GM21360 (cell line): Measurements from ENCODE around the gene DEFB124.
A peak's percentile ranks its signal among the peaks of the same experiment; 100 is the strongest.
"Not testable (repeated sequence)": the region's sequence is repeated elsewhere in the genome, so short reads cannot be mapped to it uniquely, and the experiment has no call there.

Experiments
- ATAC-seq: cut with Tn5 transposase; IDR thresholded peaks from one replicate; pipeline ENCODE4 v1.9.1; 2021; ENCODE audit warnings: mild to moderate bottlenecking, moderate library complexity; ENCODE audit not compliant: unreplicated experiment

The DEFB124 gene

DNA sequence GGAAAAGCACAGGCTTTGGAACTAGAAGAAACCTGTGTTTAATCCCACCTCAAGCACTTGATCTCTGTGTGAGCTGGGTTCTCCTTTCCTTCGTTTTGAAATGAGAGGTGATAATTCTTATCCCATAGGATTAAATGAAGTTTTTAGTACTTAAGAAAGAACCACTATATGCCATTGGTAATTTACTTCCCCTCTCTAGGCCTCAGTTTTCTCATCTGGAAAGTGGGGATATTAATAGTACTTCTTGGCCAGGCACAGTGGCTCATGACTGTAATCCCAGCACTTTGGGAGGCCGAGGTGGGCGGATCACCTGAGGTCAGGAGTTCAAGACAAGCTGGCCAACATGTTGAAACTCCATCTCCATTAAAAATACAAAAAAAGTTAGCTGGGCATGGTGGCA is 14.2 kb upstream of the DEFB124 start:
- no peak for ATAC-seq

DNA sequence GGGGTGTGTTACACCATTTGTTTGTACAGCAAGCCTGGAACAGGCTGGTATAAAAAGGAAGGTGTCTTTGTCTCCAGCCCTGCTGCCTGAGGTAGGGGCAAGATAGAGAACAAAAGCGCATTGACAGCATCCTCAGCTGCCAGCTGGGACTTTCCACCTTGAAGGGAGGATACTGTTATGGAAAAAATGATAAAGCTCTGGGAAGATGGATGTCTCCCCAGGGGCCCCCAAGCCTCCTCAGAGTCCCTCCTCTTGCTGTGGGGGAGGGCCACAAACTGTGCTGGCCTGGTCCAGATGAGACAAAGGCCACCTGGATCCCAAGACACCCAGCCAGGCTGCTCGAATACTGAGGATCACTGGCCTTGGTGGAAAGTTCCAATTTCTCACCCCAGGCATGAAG is 13.2 kb upstream of the DEFB124 start:
- ATAC-seq = no peak

GRCh38 chr20:31485450-31486339 is 10.8 kb upstream of the DEFB124 start:
- no peak for ATAC-seq

GRCh38 chr20:31484001-31484400 is 9.1 kb upstream of the DEFB124 start:
- ATAC-seq = no peak

- no peak for ATAC-seq
Observed at GRCh38 chr20:31476643-31477215, 1.8 kb upstream of the DEFB124 start.

DNA sequence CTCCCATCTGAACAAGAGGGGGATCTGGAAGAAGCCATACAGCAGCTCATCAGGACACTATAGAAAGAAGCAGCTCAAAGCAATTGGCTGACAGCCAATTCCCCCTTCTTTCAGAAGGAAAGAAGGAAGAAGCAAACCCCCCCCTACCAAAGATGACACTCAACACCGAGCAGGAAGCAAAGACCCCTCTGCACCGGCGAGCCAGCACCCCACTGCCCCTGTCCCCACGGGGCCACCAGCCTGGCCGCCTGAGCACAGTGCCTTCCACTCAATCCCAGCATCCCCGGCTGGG is 1.3 kb upstream of the DEFB124 start:
- no peak for ATAC-seq

DNA sequence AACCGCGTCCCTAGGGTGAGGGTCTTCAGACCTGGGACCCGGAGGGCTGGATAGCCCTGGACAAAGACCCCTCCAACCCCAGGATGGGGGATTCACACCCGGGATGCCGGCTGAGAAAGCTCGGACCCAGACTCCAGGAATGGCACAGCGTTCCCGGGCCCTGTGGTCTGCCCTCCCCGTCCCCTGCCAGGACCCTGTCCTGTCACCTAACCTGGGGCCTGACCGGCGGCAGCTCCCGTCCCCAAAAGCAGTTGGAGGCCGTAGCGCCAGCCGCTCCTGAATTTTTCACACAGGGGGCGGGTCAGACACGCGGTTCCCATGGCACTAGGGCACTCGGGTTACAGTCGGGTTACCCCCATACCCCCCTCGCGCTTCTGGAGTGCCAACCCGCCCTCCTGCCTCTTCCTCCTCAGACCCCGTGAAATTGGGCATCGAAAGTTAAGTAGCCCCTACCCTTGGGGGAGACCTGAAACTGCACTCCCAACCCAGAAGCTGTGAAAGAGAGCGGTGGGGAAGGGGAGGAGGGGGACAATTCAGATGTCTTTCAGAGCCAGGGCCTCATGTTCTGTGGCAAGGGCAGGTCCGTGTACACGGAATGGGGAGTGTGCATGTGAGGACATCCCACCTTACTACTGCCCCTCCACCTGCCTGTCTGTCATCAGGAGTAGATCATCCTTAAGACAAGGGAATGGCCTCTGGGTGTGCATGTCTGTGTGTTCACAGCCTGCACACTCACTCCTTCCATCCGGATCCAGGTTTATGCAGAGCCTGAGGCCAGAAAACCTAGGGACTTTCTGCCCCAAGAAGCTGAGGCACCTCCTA is 756 bp upstream of the DEFB124 start:
- ATAC-seq = no peak

DNA sequence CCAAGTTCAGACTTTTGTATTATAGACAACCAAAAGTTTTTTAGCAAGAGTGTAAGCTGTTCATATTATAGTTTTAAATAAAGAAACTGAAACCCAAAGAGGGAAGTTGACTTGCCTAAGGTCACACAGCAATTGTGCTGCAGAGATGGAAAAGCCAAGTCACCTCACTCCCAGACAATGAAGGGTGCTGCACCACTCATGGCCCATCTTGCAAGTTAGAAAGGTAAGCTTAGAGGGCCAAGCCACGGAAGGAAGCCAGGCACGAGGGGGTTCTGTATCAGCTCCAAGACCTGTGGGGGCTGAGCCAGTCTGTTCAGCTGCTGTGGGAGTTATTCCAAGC is 860 bp downstream of the DEFB124 start:
- ATAC-seq = peak; percentile 68

- ATAC-seq = no peak
Observed at GRCh38 chr20:31473331-31474096, 1.4 kb downstream of the DEFB124 start.

DNA sequence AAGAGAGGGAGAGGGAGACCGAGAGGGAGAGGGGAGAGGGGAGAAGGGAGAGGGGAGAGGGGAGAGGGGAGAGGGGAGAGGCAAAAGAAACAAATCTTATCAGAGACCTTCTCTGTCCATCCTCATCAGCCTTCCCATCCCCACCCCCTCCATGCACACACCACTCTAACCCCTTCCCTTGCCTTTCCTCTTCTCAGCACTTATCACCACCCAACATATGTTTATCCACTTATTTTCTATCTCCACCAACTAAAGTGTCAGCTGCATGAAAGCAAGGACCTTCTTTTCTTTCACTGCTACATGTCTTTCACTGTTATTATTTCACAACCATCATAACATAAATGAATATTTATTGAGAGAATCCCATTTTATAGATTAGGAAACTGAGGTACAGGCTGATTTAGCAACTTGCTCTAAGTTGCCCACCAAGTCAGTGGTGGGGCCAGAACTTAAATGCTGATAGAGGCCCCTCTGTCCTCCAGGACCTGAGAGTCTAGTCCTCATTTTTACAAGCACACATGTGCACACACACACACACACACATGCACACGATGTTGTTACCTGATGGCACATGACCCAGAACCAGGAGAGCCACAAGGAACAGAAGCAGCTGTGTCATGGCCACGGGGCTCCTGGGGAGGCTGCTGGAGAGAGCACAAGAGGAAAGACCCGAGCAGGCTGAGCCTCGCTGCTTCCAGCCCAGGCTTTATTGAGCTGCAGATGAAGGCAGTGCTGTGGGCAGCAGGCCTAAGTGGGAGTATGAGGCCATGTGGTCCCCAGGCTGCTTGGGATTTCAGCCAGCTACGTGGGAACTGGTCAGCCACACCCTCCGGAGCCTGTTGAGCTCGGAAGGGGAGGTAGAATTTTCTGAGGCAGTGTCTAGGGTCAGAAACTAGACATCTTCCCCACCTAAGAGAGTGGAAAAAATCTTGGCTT is 2.3 kb downstream of the DEFB124 start:
- no peak for ATAC-seq

GRCh38 chr20:31470946-31471345 is 4.0 kb downstream of the DEFB124 start:
- ATAC-seq = not testable (repeated sequence)

DNA sequence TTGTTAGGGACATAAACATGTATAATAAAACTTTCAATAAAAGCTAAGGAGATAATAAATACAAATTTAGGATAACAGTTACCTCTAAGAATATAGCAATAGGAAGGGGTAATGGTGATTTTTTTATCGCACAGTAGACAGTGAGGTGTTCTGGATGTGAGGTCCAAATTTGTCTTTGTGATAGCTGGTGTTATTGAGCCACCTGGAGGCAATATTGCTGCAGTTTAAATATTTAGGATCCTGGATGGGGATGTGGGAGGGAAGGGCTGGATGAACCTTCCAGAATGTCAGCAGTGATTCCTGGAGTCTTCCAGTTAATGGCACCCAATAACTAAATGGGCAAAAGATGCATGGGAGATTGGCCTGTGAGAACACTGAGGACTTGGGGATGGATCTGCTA is 20.6 kb downstream of the DEFB124 start:
- ATAC-seq = no peak

GRCh38 chr20:31452575-31452974 is 22.4 kb downstream of the DEFB124 start:
- no peak for ATAC-seq

DNA sequence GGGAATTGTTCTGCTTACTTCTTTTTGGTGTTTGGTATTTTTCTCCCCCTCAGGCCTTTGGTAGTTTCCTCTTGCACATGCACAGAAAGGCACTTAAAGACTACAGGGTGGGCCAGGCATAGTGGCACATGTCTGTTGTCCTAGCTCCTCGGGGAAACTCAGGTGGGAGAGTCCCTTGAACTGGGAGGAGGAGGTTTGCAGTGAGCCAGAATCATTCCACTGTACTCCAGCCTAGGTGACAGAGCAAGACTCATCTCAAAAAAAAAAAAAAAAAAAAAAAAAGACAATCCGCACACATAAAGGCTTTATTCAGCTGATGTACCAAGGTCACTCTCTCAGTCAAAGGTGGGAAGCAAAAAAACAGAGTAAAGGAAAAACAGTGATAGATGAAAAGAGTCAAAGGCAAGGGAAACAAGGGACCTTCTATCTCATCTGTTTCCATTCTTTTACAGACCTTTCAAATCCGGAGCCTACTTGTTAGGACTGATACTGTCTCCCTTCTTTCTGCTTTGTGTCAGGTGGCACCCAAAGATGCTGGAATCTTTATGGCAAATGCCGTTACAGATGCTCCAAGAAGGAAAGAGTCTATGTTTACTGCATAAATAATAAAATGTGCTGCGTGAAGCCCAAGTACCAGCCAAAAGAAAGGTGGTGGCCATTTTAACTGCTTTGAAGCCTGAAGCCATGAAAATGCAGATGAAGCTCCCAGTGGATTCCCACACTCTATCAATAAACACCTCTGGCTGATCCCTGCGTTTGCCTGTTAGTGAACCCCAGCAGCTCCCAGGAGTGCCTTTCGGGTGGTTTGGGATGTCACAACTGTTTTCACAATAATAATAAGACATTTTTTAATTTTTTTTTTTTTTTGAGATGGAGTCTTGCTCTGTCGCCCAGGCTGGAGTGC is 25.2 kb downstream of the DEFB124 start:
- no peak for ATAC-seq

- no peak for ATAC-seq
Observed at GRCh38 chr20:31446084-31446819, 28.7 kb downstream of the DEFB124 start.

DNA sequence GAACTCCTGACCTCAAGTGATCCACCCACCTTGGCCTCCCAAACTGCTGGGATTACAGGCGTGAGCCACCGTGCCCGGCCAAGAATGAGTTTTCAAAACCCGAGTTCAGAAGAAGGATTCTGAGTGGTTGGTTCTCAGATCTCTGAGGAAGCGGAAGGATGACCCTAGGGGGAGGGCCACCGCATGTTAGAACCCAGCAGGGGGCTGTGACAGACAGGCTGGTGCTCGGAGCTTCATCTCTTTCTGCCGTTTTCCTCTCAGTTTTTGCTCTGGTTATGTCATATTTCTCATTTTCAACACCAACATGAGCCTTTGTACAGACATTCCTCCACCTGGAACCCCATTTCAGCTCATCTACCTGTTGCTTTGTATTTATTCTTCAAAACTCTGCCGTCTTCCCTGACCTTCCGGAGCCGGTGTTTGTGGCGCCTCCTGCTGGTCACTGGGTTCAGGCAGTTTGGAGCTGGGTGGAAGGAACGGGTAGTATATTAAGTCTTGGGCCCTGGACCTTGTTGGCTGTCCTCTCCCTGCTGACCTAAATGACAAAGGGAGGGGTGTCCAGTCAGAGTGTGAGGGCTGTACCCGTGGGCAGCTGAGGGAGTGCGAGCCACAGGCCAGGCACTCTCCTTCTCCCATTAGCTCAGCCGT is 34.8 kb downstream of the DEFB124 start, which contains the start of gene DEFB123:
TSS of gene DEFB123 (plus strand) at position 621 of the 648 bp plus-strand sequence. CDS start 67 bp downstream, outside the sequence.
- ATAC-seq = no peak

DNA sequence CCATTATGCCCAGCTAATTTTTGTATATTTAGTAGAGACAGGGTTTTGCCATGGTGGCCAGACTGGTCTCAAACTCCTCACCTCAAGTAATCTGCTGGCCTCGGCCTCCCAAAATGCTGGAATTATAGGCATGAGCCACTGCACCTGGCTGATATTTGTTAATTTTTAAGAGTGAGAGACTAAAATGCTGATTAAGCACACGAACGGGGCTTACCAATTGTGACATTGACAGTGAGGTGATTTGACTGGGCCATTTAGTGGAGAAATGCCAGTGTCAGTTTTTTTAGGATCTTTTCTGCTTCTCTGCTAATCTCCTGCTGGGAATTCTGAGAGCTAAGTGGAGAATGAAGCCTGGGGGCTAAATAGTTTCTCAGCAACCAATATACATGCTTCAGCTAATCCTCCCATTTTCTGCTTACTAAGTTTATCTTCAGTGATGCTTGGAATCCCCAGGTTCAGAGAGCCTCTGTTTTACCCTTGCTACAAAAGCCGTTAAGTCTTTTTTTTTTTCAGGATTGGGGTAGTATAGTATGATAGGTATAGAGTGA is 44.3 kb downstream of the DEFB124 start:
- no peak for ATAC-seq
